WTC11 (cell line): ENCODE data around the gene ZBTB20. TPM values are rescaled to one million over a fixed set of nuclear protein-coding genes. Genes with fewer than 3 reads are reported as not detected.

Source experiments
- ATAC-seq: fragments of 200-7000 bp; cut with Tn5 transposase; 2 replicates; pipeline ENCODE4 v1.10.0; 2021; ENCODE audit warnings: mild to moderate bottlenecking, moderate library complexity
- CTCF ChIA-PET: fragments of 300-600 bp; sonication (Branson Sonifier 250); formaldehyde crosslinking; loops from one replicate; lab custom pipeline; 2021; ENCODE audit warnings: antibody characterized with exemption; lab: Charles Lee
- POLR2A ChIA-PET: fragments of 350-600 bp; sonication (Branson Sonifier 250); formaldehyde crosslinking; loops from one replicate; lab custom pipeline; 2021; ENCODE audit warnings: antibody characterized with exemption; lab: Charles Lee
- DNase-seq: peaks from one replicate; pipeline ENCODE4 v3.0.0; 2021; ENCODE audit warnings: low spot score
- H3K27ac Mint-ChIP-seq: 2 replicates; pipeline ENCODE4 v1.8.0; 2021; ENCODE audit warnings: mixed read lengths
- H3K27me3 Mint-ChIP-seq: 2 replicates; pipeline ENCODE4 v1.8.0; 2021; ENCODE audit warnings: low read depth, mild to moderate bottlenecking, moderate library complexity, mixed read lengths
- H3K36me3 Mint-ChIP-seq: 2 replicates; pipeline ENCODE4 v1.8.0; 2021; ENCODE audit warnings: mixed read lengths
- H3K4me1 Mint-ChIP-seq: 2 replicates; pipeline ENCODE4 v1.8.0; 2022; ENCODE audit warnings: mixed read lengths
- H3K4me3 Mint-ChIP-seq: 2 replicates; pipeline ENCODE4 v1.8.0; 2021; ENCODE audit warnings: mild to moderate bottlenecking, moderate library complexity, mixed read lengths
- H3K9me3 Mint-ChIP-seq: 2 replicates; pipeline ENCODE4 v1.8.0; 2021; ENCODE audit warnings: mixed read lengths
- AR ChIP-seq: fragments of 250-450 bp; sonication (Bioruptor Pico); IDR thresholded peaks from 2 replicates; pipeline ENCODE4 v1.9.0; 2021; ENCODE audit warnings: mild to moderate bottlenecking
- ATF2 ChIP-seq: sonication (generic); formaldehyde crosslinking; IDR thresholded peaks from 2 replicates; pipeline ENCODE4 v1.8.1; 2022; ENCODE audit warnings: low read depth, missing genetic modification reagents, borderline replicate concordance
- CTCF ChIP-seq: fragments of 200-600 bp; IDR thresholded peaks from 2 replicates; pipeline ENCODE4 v1.8.0; 2022; ENCODE audit warnings: antibody characterized with exemption
- E2F4 ChIP-seq: sonication (generic); formaldehyde crosslinking; IDR thresholded peaks from 2 replicates; pipeline ENCODE4 v1.8.1; 2022; ENCODE audit warnings: low read depth, mild to moderate bottlenecking, moderate library complexity, missing genetic modification reagents, borderline replicate concordance
- FOXP1 ChIP-seq: sonication (generic); formaldehyde crosslinking; IDR thresholded peaks from 2 replicates; pipeline ENCODE4 v1.8.0; 2022; ENCODE audit warnings: missing genetic modification reagents, mild to moderate bottlenecking, moderate library complexity, borderline replicate concordance
- KAT7 ChIP-seq: sonication (generic); formaldehyde crosslinking; IDR thresholded peaks from 2 replicates; pipeline ENCODE4 v1.8.1; 2023; ENCODE audit warnings: missing genetic modification reagents, mild to moderate bottlenecking, borderline replicate concordance
- MXD4 ChIP-seq: fragments of 250-450 bp; sonication (Bioruptor Pico); IDR thresholded peaks from 2 replicates; pipeline ENCODE4 v1.8.0; 2021; ENCODE audit warnings: mild to moderate bottlenecking, moderate library complexity, borderline replicate concordance
- NR2C2 ChIP-seq: sonication (generic); formaldehyde crosslinking; IDR thresholded peaks from 2 replicates; pipeline ENCODE4 v1.8.0; 2022; ENCODE audit warnings: mild to moderate bottlenecking, missing genetic modification reagents
- NR3C1 ChIP-seq: sonication (generic); formaldehyde crosslinking; conservative IDR thresholded peaks from 2 replicates; pipeline ENCODE4 v1.8.1; 2023; ENCODE audit warnings: low read depth, mild to moderate bottlenecking, missing genetic modification reagents
- PRRX2 ChIP-seq: fragments of 250-450 bp; sonication (Bioruptor Pico); IDR thresholded peaks from 2 replicates; pipeline ENCODE4 v1.8.0; 2021; ENCODE audit warnings: mild to moderate bottlenecking
- SMAD4 ChIP-seq: sonication (generic); formaldehyde crosslinking; IDR thresholded peaks from 2 replicates; pipeline ENCODE4 v1.8.0; 2022; ENCODE audit warnings: mild to moderate bottlenecking, missing genetic modification reagents
- STAT6 ChIP-seq: sonication (generic); formaldehyde crosslinking; conservative IDR thresholded peaks from 2 replicates; pipeline ENCODE4 v1.8.1; 2023; ENCODE audit warnings: mild to moderate bottlenecking, low read depth, missing genetic modification reagents, moderate library complexity
- ZNF232 ChIP-seq: sonication (generic); formaldehyde crosslinking; IDR thresholded peaks from 2 replicates; pipeline ENCODE4 v1.8.0; 2022; ENCODE audit warnings: mild to moderate bottlenecking, missing genetic modification reagents
- total RNA-seq: library from RNA; stranded (reverse); gene quantifications from 3 replicates; pipeline ENCODE4 v1.2.3, GENCODE V29; 2021
- TF ChIP-seq, protein P1 (sequence below): fragments of 250-450 bp; sonication (Bioruptor Pico); conservative IDR thresholded peaks from 2 replicates; pipeline ENCODE4 v1.9.0; 2021; ENCODE audit warnings: mild to moderate bottlenecking
- TF ChIP-seq, protein P2 (sequence below): sonication (generic); formaldehyde crosslinking; IDR thresholded peaks from 2 replicates; pipeline ENCODE4 v1.8.0; 2022; ENCODE audit warnings: mild to moderate bottlenecking, missing genetic modification reagents
- TF ChIP-seq, protein P3 (sequence below): sonication (generic); formaldehyde crosslinking; IDR thresholded peaks from 2 replicates; pipeline ENCODE4 v1.8.0; 2022; ENCODE audit warnings: missing genetic modification reagents

Gene ZBTB20
- total RNA-seq, 1 experiment from 2014 or later = 1.5 TPM

DNA sequence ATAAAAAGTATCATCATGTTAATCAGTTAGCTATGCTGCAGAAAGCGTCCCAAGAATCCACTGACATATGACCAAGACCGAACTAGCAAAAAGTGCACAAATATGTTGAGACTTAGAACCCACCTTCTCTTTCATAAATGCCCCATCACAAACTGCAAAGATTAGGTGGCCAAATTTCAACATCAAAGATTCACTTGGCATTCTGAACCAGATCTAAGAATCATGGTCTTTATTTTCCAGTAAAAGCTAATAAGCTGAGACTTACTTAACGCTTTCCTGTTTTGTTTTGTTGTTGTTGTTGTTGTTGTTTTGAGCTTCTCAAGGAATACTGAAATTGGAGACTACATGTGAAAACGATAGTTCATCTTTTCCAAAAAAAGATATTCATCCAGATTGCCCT is 62.4 kb downstream of the ZBTB20 start (continued):
- TF ChIP-seq STAT6 (no peak), E2F4 (no peak), NR3C1 (CRISPR knock-in tag) (no peak)

DNA sequence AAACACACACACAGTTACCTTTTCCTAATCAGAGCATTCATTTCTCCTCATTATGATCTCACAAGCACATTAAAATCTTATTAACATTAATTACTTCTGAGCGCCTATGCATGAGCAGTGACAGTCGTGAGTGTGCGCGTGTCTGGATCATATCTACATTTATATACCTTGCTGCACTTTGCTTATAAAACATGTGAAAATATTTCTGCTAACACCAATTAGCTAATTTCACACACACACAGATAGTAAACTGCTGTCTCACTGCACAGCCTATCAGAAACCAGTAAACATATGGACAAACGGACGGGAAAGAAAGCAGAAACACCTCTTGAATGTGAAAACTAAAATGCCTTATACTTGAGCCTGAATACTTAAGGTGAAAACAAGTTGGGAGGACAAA is 64.8 kb downstream of the ZBTB20 start:
- no peaks in the 10 kb centered on the region; the same call in 1 of the 2 replicates for H3K4me1 Mint-ChIP-seq
- no peak overlapping the region for H3K4me3 Mint-ChIP-seq
- ATAC-seq (no peak), DNase-seq (no peak)
- ChIA-PET CTCF (no interaction called here), POLR2A (no interaction called here)
- H3K36me3 Mint-ChIP-seq = no peaks in the 10 kb centered on the region
- no peak overlapping the region for H3K27ac Mint-ChIP-seq
- no peaks in the 10 kb centered on the region for H3K9me3 Mint-ChIP-seq
- H3K27me3 Mint-ChIP-seq = no peaks in the 10 kb centered on the region
- TF ChIP-seq KAT7 (CRISPR knock-in tag) (no peak), AR (no peak), PRRX2 (CRISPR knock-in tag) (no peak), ZNF232 (no peak), E2F4 (no peak), SMAD4 (CRISPR knock-in tag) (no peak), ATF2 (no peak), MXD4 (CRISPR knock-in tag) (no peak), FOXP1 (no peak), CTCF (no peak), NR2C2 (CRISPR knock-in tag) (no peak)
- TF ChIP-seq, protein P1, sequence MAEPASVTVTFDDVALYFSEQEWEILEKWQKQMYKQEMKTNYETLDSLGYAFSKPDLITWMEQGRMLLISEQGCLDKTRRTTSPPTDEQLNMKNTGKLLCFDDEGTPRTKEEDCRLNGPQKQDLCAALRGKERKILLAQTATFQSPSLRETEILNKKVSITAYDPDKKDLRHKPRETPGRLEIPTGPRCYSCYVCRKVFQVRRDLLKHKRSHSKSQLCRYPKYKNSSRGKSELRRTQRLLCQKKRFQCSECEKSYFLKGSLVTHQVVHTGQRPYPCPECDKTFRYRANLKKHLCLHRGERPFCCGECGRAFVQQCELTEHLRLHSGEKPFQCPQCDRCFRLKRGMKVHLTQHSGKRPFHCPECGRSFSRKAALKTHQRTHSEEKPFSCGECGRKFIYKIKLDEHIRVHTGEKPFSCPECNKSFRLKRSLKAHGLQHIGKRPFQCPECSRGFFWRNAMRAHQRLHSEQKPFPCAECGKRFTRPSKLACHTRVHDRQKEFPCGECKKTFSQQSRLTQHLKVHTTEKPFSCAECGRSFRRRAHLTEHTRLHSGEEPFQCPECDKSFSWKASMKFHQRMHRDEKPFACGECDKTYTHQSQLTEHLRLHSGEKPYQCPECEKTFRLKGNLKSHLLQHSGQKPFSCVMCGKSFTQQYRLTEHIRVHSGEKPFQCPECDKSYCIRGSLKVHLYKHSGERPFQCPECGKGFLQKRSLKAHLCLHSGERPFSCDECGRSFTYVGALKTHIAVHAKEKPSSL = no peak
- TF ChIP-seq, protein P2, sequence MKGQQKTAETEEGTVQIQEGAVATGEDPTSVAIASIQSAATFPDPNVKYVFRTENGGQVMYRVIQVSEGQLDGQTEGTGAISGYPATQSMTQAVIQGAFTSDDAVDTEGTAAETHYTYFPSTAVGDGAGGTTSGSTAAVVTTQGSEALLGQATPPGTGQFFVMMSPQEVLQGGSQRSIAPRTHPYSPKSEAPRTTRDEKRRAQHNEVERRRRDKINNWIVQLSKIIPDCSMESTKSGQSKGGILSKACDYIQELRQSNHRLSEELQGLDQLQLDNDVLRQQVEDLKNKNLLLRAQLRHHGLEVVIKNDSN (CRISPR knock-in tag) = no peak
- TF ChIP-seq, protein P3, sequence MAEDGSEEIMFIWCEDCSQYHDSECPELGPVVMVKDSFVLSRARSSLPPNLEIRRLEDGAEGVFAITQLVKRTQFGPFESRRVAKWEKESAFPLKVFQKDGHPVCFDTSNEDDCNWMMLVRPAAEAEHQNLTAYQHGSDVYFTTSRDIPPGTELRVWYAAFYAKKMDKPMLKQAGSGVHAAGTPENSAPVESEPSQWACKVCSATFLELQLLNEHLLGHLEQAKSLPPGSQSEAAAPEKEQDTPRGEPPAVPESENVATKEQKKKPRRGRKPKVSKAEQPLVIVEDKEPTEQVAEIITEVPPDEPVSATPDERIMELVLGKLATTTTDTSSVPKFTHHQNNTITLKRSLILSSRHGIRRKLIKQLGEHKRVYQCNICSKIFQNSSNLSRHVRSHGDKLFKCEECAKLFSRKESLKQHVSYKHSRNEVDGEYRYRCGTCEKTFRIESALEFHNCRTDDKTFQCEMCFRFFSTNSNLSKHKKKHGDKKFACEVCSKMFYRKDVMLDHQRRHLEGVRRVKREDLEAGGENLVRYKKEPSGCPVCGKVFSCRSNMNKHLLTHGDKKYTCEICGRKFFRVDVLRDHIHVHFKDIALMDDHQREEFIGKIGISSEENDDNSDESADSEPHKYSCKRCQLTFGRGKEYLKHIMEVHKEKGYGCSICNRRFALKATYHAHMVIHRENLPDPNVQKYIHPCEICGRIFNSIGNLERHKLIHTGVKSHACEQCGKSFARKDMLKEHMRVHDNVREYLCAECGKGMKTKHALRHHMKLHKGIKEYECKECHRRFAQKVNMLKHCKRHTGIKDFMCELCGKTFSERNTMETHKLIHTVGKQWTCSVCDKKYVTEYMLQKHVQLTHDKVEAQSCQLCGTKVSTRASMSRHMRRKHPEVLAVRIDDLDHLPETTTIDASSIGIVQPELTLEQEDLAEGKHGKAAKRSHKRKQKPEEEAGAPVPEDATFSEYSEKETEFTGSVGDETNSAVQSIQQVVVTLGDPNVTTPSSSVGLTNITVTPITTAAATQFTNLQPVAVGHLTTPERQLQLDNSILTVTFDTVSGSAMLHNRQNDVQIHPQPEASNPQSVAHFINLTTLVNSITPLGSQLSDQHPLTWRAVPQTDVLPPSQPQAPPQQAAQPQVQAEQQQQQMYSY (CRISPR knock-in tag) = no peak
